Measurements from ENCODE around the gene FAM3D. TPM values are rescaled to one million over a fixed set of nuclear protein-coding genes. Genes with fewer than 3 reads are reported as not detected.

Gene FAM3D
- total RNA-seq, 6 experiments from 2014 or later: not detected

- H3K9me3 Mint-ChIP-seq: no peaks in the 10 kb centered on the region
- no peak for DNase-seq
- H3K36me3 Mint-ChIP-seq (ENCODE audit: low read depth): no peaks in the 10 kb centered on the region
- no peak overlapping the region for H3K27ac Mint-ChIP-seq
- no peak overlapping the region for H3K4me3 Mint-ChIP-seq
- peaks cover 10% of the 10 kb centered on the region; the same call in 1 of the 2 replicates for H3K27me3 Mint-ChIP-seq (ENCODE audit: insufficient read depth)
- TF ChIP-seq CTCF (IDR thresholded peaks at IDR 0.05): 0 out of 2 replicates have a peak, but pooled peaks have one; percentile 13
- peaks cover 24% of the 10 kb centered on the region for H3K4me1 Mint-ChIP-seq (ENCODE audit: low read depth)
Observed at GRCh38 chr3:58635371-58636285, 30.9 kb downstream of the FAM3D start.

- peak; percentile 14; the same call in 1 of the 2 replicates for TF ChIP-seq CTCF (IDR thresholded peaks at IDR 0.05)
- Mint-ChIP-seq H3K27ac (no peak overlapping the region), H3K9me3 (no peaks in the 10 kb centered on the region), H3K27me3 (ENCODE audit: insufficient read depth) (peaks cover 10% of the 10 kb centered on the region; the same call in 1 of the 2 replicates), H3K4me1 (ENCODE audit: low read depth) (peaks cover 2% of the 10 kb centered on the region), H3K36me3 (ENCODE audit: low read depth) (no peaks in the 10 kb centered on the region), H3K4me3 (no peak overlapping the region)
- DNase-seq: no peak
Observed at GRCh38 chr3:58633157-58633865, 33.3 kb downstream of the FAM3D start.

- H3K4me3 Mint-ChIP-seq: no peak overlapping the region
Observed at GRCh38 chr3:58631742-58632141, 34.8 kb downstream of the FAM3D start.

GRCh38 chr3:58630710-58631092 lies 35.9 kb downstream of the FAM3D start:
- H3K4me3 Mint-ChIP-seq: no peak overlapping the region

More at GRCh38 chr3:58631742-58632141, 34.8 kb downstream of the FAM3D start:
- Mint-ChIP-seq H3K36me3 (ENCODE audit: low read depth) (no peaks in the 10 kb centered on the region), H3K27me3 (ENCODE audit: insufficient read depth) (peaks cover 11% of the 10 kb centered on the region; the same call in 1 of the 2 replicates), H3K9me3 (no peaks in the 10 kb centered on the region), H3K27ac (no peak overlapping the region), H3K4me1 (ENCODE audit: low read depth) (no peaks in the 10 kb centered on the region; the same call in none of the 2 replicates)
- TF ChIP-seq CTCF (IDR thresholded peaks at IDR 0.05): no peak
- no peak for DNase-seq

More at GRCh38 chr3:58630710-58631092, 35.9 kb downstream of the FAM3D start:
- Mint-ChIP-seq H3K36me3 (ENCODE audit: low read depth) (no peaks in the 10 kb centered on the region), H3K4me1 (ENCODE audit: low read depth) (peaks cover 1% of the 10 kb centered on the region), H3K27ac (no peak overlapping the region), H3K27me3 (ENCODE audit: insufficient read depth) (peaks cover 7% of the 10 kb centered on the region; the same call in 1 of the 2 replicates), H3K9me3 (no peaks in the 10 kb centered on the region)
- no peak for TF ChIP-seq CTCF (IDR thresholded peaks at IDR 0.05)
- no peak for DNase-seq

Data from HFFc6 (cell line).